Esophagus muscularis mucosa (tissue), 4 donors: ENCODE results near the gene ABHD18. TPM values are rescaled to one million over a fixed set of nuclear protein-coding genes. Genes with fewer than 3 reads are reported as not detected.
A peak's percentile ranks its signal among the peaks of the same experiment; 100 is the strongest.
"Not testable (repeated sequence)": the region's sequence is repeated elsewhere in the genome, so short reads cannot be mapped to it uniquely, and the experiment has no call there.

Source experiments
- DNase-seq: peaks from one replicate; pipeline ENCODE4 v3.0.0-alpha.2; 2017; ENCODE audit errors: extremely low spot score
- H3K27ac ChIP-seq, 4 donors: fragments of 200-600 bp; sonication (generic); replicated peaks in 1 of 4; 1 replicate in 3 of 4; 2 replicates in 1 of 4; pipeline ENCODE4 v1.5.1; 2016 to 2019; ENCODE audit warnings: mild to moderate bottlenecking in 1 of 4
- H3K27me3 ChIP-seq, 4 donors: fragments of 200-600 bp; sonication (generic); one replicate each; pipeline versions ENCODE4 v1.5.1 to v1.6.0; 2016 to 2019
- H3K36me3 ChIP-seq, 4 donors: fragments of 200-600 bp; sonication (generic); one replicate each; pipeline ENCODE4 v1.5.1; 2016 to 2019
- H3K4me1 ChIP-seq, 4 donors: fragments of 200-600 bp; sonication (generic); one replicate each; pipeline ENCODE4 v1.5.1; 2016 to 2019
- H3K4me3 ChIP-seq, 4 donors: fragments of 200-600 bp; sonication (generic); 1 replicate in 2 of 4; 2 replicates in 2 of 4; pipeline ENCODE4 v1.5.1; 2016 to 2019; ENCODE audit warnings: mild to moderate bottlenecking in 4 of 4, moderate library complexity in 1 of 4
- H3K9me3 ChIP-seq, 4 donors: fragments of 200-600 bp; sonication (generic); 1 replicate in 3 of 4; 2 replicates in 1 of 4; pipeline ENCODE4 v1.5.1; 2016 to 2019
- CTCF ChIP-seq, 3 experiments: fragments of 200-600 bp in 2 of 3; fragments of 450-650 bp in 1 of 3; sonication (generic) in 2 of 3; IDR thresholded peaks; one replicate each; pipeline ENCODE4 v1.5.1; 2017 to 2019; ENCODE audit warnings: antibody characterized with exemption in 3 of 3, mild to moderate bottlenecking in 2 of 3, moderate library complexity in 1 of 3
- EP300 ChIP-seq: sonication (generic); formaldehyde crosslinking; IDR thresholded peaks from one replicate; pipeline ENCODE4 v1.6.1; 2017; ENCODE audit warnings: antibody characterized with exemption
- POLR2A ChIP-seq: fragments of 450-650 bp; IDR thresholded peaks from one replicate; pipeline ENCODE4 v1.6.1; 2017; ENCODE audit warnings: antibody characterized with exemption, moderate library complexity, mild to moderate bottlenecking, low read depth
- POLR2AphosphoS5 ChIP-seq, 2 donors: sonication (generic); formaldehyde crosslinking; IDR thresholded peaks; one replicate each; pipeline ENCODE4 v1.6.1; 2017; ENCODE audit warnings: antibody characterized with exemption in 2 of 2
- whole genome bisulfite sequencing: methylation state at CpG from one replicate; pipeline ENCODE4 v1.1.5; 2018; 5-methylcytosine and 5-hydroxymethylcytosine counted together
- intact Hi-C: fragments of 100-400 bp; cut with DNase I; formaldehyde crosslinking; loops from one replicate; pipeline ENCODE4 v1.15.1; 2023
- total RNA-seq, 4 donors: library from RNA; depleted of rRNA; stranded (reverse); fragments of >200 nt; gene quantifications; one replicate each; pipeline versions ENCODE4 v1.1.0 to v1.2.1, GENCODE V29; 2016

ABHD18 gene
- total RNA-seq, 4 donors from 2014 or later, result 4.7 to 10.0 (median 7.1) TPM

- Histone ChIP-seq H3K9me3 (no peaks in the 10 kb centered on the region), H3K4me1 (peaks cover 0 to 30% (median 13%) of the 10 kb centered on the region in 4 donors), H3K27me3 (no peaks in the 10 kb centered on the region), H3K27ac (no peak overlapping the region), H3K4me3 (no peak overlapping the region), H3K36me3 (peaks cover 0 to 24% (median 13%) of the 10 kb centered on the region in 4 donors)
- no peak for DNase-seq
- intact Hi-C loops, result loop anchor here (10.0 kb wide), 1 partner anchor 325 kb away; the partner anchor contains the start of gene INTU
- TF ChIP-seq EP300, result no peak
- no peak for TF ChIP-seq POLR2A
- TF ChIP-seq CTCF (IDR thresholded peaks at IDR 0.05), result no peak
- TF ChIP-seq POLR2AphosphoS5 (IDR thresholded peaks at IDR 0.05), result no peak
- WGBS, result 75% methylated on average over 1 of the region's 1 CpG
Observed at GRCh38 chr4:127959794-127960193, 5.4 kb upstream of the ABHD18 start.

GRCh38 chr4:127963633-127964398 is 1.4 kb upstream of the ABHD18 start:
- H3K36me3 ChIP-seq, H3K27me3 ChIP-seq, H3K9me3 ChIP-seq, DNase-seq: not testable (repeated sequence)
- intact Hi-C loops, result loop anchor here (10.0 kb wide), 1 partner anchor 329 kb away; the partner anchor contains the start of gene INTU
- H3K27ac ChIP-seq, result peak overlapping the region; percentile 93 to 98 (median 95)
- WGBS, result 85% methylated on average over 17 of the region's 35 CpGs
- H3K4me3 ChIP-seq, result peak overlapping the region; percentile 85 to 96 (median 90)
- peaks cover 7 to 29% (median 24%) of the 10 kb centered on the region in 4 donors for H3K4me1 ChIP-seq

GRCh38 chr4:127964426-127965061 is 662 bp upstream of the ABHD18 start:
- 7% methylated on average over 6 of the region's 41 CpGs for WGBS
- H3K4me1 ChIP-seq, result peaks cover 11 to 33% (median 24%) of the 10 kb centered on the region in 4 donors
- H3K27me3 ChIP-seq, DNase-seq, H3K36me3 ChIP-seq, H3K9me3 ChIP-seq: not testable (repeated sequence)
- intact Hi-C loops, result loop anchor here (1.0 to 10.0 kb wide), 2 partner anchors 97 to 330 kb away; partner anchors contain the start of genes INTU and LARP1B
- H3K27ac ChIP-seq, result peak overlapping the region; percentile 93 to 98 (median 95)
- peak overlapping the region; percentile 85 to 96 (median 90) for H3K4me3 ChIP-seq

- peak overlapping the region; percentile 85 to 96 (median 90) for H3K4me3 ChIP-seq
- intact Hi-C loops, result loop anchor here (1.0 to 10.0 kb wide), 2 partner anchors 96 to 331 kb away; partner anchors contain the start of genes INTU and LARP1B
- peaks cover 11 to 36% (median 22%) of the 10 kb centered on the region in 4 donors for H3K4me1 ChIP-seq
- H3K9me3 ChIP-seq, result no peaks in the 10 kb centered on the region
- no peak for DNase-seq
- H3K27ac ChIP-seq, result peak overlapping the region; percentile 93 to 98 (median 95)
- TF ChIP-seq POLR2AphosphoS5 (IDR thresholded peaks at IDR 0.05), result no peak
- no peak for TF ChIP-seq POLR2A
- no peak for TF ChIP-seq EP300
- no peak for TF ChIP-seq CTCF (IDR thresholded peaks at IDR 0.05)
- H3K36me3 ChIP-seq, result no peaks in the 10 kb centered on the region
- H3K27me3 ChIP-seq, result no peaks in the 10 kb centered on the region
- WGBS, result 0% methylated on average over 8 of the region's 15 CpGs
Observed at GRCh38 chr4:127965803-127966175, 583 bp downstream of the ABHD18 start.

GRCh38 chr4:127967141-127967775 is 2.1 kb downstream of the ABHD18 start:
- Histone ChIP-seq H3K27ac (no peak overlapping the region), H3K9me3 (no peaks in the 10 kb centered on the region), H3K36me3 (no peaks in the 10 kb centered on the region), H3K27me3 (no peaks in the 10 kb centered on the region), H3K4me1 (peaks cover 11 to 39% (median 21%) of the 10 kb centered on the region in 4 donors), H3K4me3 (no peak overlapping the region)
- intact Hi-C loops, result loop anchor here (10.0 kb wide), 1 partner anchor 332 kb away; the partner anchor contains the start of gene INTU
- WGBS, result 93% methylated on average over 1 of the region's 1 CpG
- TF ChIP-seq EP300, result no peak
- no peak for TF ChIP-seq CTCF (IDR thresholded peaks at IDR 0.05)
- TF ChIP-seq POLR2A, result no peak
- DNase-seq, result no peak
